CD4-positive, alpha-beta T cell treated with Interleukin-2 at 100 ng/mL for 4 hours (primary cell): ENCODE data around the gene PRDM11.

Source experiments
- DNase-seq: peaks from one replicate; pipeline ENCODE4 v3.0.0-alpha.2; 2020; ENCODE audit warnings: low spot score

The PRDM11 gene

DNA sequence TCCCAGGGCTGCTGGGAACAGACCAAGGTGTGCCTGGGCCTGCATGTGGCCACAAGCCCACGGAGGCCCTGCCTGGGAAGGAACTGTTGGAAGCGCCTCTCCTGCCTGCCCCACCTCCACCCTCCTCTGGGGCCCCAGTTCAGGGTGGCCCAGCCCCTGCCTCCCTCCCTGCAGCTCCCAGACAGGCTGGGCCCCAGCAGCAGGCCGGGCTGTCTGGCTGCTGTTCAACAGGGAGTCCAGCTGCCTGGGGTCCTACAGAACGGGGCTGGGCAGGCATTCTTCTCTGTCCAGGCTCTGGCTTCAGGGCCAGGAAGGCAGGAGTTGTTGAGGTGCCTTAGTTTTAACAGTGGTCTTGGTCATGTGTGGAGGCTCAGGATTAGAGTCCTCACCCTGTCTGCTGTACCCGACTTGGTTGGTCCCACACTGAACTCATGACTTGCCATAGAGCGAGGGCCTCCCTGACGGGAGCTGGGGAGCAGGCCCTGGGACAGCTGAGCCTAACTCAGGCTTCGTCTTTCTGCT is 11.8 kb downstream of the PRDM11 start:
- DNase-seq, result no peak

DNA sequence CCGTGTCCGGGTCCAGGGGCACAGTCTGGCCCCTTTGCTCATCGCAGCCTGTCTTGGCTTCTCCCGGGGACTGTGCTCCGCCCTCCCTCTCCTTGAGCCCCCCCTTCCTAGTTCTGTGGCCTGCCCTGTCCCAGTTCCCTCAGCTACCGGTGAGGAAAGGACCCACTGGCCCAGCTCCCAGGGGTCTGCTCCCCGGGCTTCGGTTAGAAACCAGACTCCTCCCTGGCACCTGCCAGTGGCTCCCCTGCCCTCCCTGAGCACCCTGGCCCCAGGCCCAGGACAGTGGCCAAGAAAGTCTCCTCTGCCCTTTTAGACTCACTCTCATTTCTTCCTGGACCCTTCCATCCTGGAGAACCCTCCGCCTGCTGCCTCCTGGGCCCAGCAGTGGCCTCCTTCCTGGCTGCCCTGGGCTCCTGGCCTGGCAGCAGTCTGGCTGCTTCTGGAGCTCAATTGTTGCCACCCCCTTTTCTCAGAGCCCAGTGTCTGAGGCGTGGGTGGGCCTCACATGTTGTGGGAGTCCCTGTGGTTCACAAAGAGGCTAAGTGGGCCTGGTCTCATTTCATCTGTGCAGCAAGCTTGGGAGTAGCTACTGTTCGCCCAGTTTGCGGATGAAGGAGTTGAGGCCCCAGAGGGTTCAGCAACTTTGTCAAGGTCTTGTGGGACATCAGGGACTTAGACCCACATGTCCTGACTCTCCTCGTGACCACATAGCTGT is 12.6 kb downstream of the PRDM11 start:
- DNase-seq, result no peak

DNA sequence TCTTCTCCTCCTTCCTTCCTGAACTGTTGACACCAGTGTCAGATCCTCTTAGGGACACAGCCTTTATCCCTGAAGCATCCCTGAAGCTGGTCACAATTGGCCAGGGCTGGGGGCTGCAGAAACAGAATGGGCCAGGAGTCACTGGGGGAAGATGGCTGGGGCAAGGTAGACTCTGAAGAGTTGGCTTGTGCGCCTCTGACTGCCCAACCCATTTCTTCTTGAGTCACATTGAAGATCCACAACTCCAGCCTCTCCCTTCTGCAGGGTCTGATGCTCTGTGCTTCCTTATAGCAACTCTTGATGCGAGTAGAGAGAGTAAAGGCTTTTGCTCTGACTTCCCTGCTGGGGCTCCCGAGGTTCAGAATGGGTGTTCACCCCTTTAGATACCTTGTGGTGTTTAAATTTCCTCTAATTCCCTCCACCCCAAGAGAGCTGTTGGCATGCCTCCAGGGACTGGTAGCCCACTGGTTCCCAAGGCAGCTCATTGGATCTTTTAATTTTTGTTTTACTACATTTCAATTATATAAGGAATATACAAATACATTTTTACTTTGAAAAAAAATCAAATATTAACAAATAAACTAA is 13.4 kb downstream of the PRDM11 start:
- no peak for DNase-seq

DNA sequence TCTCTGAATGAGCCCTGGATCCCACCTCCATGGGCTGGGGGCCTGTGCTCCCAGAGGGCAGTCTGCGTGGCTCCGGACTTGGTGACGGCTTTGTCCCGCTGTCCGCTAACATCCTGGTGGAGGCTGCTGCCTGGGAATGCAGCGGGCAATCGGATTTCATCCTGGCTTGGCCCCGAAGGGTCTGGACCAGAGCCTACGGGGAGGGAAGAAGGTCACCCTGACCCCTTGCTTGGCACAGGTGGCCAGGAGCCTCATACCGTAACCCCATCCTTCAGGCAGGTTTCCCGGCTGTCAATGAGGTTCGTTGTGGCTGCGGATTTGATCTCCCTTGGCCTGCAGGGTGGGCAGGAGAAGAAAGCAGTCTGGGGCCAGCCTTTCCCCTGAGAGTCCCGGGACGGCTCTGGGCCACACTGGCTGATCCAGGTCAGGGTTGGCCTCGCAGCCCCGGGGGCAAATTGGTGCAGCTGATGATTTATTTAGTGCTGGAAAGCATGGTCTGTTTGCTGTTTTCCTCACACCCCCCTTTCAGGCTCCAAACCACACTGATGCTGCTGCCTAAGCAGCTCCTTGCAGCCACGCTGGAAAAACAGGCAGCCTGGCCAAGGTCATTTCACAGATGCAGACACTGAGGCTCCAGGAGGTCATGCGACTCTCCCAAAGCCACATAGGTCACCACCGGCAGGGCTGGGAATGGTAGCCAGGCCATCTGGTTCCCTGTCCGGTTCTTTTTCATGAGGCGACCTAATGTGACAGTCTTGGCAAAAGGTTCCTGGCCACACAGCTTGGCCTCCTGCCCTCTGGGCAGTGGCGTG is 15.0 kb downstream of the PRDM11 start:
- no peak for DNase-seq

DNA sequence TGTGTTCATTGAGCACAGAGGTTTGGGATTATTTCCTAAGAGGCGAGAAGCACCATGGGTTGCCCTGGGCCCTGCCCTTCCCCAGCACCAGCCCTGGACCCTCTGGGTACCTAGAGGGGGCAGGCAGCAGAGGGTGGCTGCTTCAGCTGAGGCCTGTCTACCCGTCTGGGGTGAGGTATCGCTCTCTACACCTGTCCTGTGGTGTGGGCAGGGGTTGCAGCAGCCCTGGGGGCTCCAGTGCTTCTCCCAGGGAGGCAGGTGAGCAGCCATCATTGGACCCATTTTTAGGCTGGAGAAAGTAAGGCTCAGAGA is 15.6 kb downstream of the PRDM11 start:
- DNase-seq, result no peak

DNA sequence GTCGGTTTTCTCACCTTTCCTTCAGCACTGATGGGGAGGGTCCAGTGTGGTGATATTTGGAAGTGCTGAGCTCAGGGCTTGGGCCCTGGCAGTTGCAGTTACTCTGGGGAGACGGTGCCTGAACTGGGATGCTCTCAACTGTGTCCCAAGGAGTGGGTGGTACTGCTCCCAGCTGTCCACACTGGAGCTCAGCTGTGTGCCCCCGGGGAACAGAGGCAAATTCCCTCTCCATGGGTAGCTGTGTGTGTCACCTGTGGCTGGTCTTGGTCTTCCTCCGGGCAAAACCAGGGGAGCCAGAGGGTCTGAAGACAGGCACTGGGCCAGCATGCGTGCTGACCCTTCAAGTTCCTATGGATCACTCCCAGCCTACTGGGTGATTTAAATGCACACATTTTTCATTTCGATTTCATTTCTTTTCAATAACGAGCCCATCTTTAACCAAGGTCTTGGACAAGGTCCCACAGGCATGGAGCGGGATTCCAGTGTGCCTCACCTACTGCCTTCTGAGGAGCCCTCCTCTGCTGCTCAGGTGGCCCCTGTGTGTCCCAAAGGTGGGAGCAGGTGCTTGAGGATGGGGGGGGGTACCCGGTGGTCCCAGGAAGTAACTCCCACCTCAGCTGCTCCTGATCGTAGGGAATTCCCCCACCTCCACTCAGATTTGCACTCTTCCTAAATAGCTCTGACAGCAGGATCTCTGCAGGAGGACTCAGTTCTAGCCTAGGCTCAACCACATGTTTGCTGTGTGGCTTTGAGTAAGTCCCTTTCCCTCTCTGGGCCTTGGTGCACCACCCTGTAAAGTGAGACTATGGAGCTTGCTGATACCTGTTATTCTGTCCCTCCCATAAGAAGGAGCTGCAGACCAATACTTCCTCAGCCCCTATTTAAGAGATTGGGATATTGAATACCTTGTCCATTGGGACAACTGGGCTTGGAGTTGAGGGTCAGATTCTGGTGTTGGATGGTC is 16.8 kb downstream of the PRDM11 start:
- DNase-seq, result no peak

DNA sequence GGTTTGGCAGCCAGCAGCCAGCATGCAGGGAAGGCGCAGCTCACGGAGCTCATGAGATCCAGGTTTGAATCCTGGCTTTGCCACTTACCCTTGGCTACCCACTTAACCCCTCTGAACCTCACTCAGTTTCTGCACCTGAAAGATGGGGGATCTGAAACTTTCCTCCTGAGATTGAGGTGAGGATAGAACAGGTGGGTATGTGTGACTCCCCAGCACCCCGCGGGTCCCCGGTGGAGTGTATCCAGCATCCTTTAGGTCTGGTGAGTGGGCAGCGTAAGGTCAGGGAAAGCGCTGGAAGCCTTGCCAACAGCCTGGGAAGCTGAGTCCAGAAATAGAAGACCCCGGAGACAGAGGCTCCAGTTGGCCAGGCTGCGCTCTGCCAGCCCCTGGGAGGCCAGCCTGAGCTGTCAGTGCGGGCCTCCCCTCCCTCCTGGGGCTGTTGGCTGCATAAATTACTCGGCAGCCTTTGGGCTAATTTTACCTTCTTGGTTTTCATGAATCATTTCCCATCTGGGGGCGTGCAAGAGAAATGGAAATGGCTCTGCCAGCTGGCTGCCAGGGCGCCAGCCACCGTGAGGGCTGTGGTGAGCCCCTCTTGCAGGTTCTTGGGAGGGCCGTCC is 17.6 kb downstream of the PRDM11 start:
- DNase-seq, result no peak

DNA sequence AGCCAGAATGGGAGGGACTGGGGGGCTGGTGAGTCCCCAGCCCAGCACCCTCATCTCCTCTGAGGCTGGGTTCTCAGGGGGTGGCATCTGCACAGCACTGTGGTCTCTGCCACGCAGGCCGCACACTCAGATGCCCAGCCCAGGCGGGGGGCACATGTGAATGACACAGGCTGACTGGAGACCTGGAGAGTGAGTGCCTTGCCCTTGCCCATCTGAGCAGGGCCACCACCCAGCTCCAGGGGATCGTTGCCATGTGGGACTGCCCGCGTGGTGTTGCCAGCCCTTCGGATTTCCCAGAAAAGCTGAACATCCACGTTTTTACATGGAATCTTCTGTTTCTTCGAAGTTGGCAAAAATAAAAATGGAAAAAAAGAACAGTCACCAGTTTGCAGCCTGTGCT is 18.9 kb downstream of the PRDM11 start:
- DNase-seq, result no peak

DNA sequence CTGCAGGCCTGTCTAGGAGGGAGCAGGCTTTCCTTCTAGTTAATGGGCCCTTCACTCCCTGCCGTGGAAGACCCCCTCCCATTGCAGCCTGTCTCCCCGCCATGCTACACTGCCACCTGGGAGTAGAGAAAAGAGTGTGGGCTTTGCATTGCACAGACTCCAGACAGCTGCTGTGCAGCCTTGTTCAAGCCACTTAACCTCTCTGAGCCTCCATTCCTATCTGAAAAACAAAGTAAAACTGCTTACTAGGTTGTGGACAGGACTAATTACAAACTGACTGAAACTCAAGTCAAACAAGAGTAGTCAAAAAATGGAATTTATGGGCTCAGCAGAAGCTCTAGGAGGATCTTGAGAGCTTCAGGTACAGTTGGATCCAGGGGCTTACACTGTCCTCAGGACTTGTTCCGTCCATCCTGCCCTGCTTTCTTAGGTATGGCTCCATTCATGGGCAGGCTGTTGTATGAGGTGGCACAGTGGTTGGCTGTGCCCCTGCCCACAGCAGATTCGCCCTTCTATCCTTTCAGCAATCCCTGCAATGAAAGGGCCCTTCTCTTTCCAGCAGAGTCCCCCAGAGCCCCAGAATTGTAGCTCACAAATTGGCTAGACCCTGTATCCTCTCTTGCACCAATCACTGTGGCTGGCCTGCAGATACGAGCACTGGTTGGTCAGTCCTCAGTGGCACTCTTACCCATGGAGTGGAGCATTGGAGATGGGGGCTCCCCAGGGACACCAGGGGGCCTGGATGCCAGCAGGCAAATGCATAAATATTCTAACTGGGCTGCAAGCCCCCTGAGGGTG is 19.6 kb downstream of the PRDM11 start:
- no peak for DNase-seq

DNA sequence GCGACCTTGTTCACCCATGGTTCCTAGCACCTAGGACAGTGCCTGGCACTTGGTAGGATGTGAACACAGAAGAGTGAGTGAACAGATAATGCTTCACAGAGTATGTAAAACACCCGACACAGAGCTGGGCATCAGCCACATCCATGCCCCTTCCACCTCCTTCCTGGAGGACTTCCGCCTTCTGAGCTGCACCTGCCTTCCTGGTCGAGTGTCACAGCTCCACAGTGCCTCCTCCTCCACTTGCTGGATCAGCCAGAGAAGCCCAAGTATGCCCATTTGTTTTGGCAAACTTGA is 20.1 kb downstream of the PRDM11 start:
- no peak for DNase-seq

DNA sequence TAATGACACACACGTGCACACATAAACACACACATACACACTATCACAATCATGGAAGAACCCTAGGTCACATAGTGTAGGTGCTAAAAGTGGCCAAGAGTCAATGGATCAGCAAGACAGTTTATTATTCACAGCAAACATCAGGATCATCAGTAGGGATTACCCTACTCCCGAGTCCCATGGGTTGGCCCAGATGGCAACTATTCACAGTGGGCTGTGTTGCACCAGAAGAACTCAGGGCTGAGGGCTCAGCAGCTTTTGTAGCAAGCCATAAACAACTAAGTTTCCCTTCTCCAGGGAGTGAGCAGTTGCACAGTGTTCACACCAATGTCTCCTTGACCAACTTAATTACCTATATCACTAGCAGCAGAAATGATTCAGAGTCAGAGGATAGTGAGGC is 20.8 kb downstream of the PRDM11 start:
- DNase-seq, result no peak

DNA sequence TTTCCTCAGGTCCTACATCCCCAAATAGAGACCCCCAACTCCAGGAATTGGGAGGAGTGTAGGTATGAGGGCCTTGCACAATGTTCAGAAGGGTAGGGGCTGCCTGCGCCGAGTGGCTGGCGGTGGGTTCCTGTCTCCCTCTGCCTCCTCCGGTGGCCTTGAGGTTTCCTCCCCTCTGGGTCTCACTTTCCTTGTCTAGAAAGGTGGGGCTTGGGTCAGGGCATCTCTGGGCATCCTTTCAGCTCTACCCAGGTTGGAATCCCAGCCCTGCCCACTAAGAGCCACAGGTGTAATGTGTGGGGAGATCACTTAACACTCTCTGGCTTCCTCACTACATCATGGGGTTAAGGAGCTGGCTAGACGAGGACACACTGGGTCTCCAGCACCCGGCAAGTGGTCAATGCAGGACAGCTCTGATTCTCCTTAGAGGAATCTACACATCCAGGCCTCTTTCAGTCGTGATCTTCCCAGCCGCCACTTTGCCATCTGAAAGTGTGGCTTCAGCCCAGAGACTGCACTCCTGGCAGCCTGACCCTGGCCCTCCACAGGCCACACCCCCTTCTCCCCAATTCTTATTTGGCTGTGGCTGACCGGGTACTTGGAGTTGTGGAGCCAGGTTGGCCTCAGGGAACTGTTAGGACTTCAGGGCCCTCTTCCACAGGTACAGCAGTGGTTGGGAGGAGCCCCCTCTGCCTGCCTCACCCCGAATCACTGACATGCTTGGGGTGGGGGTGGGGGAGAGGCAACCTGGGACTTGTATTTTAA is 22.1 kb downstream of the PRDM11 start:
- no peak for DNase-seq

DNA sequence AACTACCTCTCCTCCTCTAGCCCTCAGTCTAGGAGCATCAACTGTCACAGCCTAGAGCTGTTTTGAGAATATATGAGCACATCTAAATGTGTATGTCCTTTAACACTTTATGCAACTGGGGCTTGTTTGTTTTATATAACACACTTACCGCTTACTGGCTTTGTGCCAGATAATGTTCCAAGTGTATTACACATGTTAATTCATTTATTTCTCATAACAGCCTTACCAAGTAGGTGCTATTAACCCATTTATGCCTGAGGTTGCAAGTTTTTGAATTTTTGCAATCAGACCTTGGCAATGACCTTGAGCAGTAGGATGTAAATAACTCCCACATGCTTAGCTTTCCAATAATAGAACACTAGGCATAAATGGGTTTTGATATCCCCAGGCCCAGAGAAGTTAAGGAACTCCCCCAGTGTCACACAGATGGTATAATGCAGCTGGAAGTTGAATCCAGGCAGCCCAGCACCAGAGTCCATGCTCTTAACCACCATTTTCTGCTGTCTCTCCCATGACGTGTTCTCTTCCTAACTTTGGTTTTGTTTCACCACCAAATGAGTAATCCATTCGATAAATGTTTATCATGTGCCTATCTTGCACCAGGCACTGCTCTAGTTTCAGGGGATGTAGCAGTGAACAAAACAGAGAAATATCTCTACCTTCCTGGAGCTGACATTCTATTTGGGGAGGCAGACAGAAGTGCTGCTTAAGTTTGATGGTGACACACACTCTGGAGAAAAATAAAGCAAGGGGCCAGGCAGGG is 23.1 kb downstream of the PRDM11 start:
- DNase-seq, result no peak

DNA sequence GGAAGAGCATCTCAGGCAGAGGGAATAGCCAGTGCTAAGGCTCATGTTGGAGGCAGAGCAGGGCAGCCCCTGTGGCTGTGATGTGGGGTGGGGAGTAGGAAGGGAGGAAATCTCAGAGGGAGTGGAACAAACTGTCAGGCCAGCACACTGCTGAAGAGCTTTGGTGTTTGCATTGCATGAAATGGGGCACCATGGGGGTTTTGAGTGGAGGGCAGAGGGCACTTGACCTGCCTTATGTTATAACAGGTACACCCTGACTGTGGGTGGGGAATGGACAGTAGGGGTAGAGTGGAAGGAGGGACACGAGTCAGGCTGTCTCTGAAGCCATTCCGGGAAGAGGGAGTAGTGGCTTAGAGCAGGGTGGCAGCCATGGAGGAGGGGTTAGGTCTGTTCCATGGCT is 24.0 kb downstream of the PRDM11 start:
- no peak for DNase-seq

DNA sequence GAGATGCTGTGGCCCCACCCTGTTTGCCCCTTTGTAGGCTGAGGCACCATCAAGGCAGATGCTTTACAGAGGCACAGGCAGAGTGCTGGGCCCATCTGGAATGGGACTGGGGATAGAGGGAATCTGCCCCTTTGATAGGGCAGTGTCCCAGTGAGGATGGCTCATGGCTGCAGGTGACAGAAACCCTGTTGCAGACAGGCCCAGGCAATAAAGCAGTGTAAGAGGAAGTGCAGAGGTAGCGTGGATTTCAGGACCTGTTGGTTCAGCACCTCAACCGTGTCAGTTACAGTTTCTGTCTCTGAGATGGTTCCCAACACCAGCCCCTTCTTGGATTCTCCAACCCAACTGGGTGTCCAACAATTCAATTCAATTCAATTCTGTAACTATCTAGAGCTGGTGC is 25.1 kb downstream of the PRDM11 start:
- DNase-seq, result no peak

DNA sequence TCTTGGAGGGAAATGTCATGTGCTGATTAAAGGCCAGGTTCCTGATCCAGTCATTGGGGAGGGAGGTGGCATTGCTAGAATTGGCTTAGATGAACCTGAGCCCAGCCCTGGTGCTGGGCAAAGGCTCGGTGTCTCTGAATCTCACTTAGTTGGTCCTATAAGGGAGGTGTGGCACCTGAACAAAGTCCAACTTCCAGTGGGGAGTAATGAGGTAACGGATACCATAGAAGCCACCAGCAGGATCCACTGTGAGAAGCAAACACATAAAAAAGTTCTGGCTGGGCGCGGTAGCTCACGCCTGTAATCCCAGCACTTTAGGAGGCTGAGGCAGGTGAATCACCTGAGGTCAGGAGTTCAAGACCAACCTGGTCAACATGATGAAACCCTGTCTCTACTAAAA is 26.6 kb downstream of the PRDM11 start:
- no peak for DNase-seq

DNA sequence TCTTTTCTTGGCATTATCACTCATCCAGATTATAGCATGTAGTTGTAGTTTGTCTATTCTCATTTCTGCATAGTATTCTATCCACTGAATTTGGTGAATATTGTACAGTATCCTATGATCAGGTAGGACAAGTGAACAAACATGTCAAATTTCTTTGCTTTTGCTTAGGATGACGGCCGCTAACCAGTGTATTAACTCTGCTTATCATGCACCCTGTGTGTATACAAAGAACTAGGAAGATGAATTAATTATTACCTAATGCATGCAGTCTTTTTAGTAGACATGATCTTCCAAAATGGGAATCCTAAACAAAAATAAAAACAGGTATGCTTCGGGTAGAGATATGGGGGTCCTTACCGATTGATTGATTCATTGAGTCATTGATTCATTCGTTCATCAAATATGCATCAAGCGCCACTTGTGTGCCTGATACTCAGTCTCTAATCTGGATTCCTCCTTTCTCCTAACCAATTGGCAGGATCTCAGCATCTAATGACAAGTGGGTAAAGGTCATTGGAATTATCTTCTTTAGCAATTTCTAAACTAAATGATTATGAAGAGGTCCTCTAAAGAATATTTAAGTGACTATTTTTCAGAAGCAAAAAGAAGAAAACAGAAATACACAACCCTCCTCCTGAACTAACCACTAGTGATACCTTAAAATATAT is 27.9 kb downstream of the PRDM11 start:
- DNase-seq, result no peak

DNA sequence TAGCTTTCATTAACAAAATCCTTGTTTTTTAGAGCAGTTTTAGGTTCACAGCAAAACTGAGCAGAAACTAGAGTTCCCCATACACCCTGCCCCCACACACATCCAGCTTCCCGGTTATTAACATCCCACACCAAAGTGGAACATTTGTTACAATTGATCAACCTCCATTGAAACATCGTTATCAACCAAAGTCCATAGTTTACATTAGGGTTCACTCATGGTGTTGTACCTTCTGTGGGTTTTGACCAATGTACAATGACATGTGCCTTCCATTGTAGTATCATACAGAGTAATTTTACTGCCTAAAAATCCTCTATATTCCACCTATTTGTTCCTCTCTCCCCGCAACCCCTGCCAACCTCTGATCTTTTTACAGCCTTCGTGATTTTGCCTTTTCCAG is 28.5 kb downstream of the PRDM11 start:
- DNase-seq, result no peak

DNA sequence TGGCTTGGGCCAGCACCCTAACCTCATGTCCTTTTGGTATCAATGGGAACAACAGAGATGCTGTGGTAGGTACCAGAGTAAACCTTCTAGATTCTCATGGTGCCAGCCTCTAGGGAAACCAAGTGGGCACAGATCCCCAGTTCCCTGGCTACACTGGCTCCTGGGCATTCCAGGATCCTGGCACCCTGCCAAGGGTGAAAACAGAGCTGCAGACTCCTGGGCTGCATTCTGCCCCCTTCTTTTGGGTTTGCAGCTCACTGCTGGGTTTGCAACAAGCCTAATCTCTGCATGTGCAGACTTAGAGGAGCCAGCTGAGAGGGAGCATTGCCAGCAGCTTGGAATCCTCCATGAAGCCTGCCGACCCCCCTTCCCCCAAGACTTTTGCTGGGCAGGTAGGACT is 30.6 kb downstream of the PRDM11 start:
- no peak for DNase-seq
